HepG2 (cell line): ENCODE measurements around the gene CDK10. TPM values are rescaled to one million over a fixed set of nuclear protein-coding genes. Genes with fewer than 3 reads are reported as not detected.
A peak's percentile ranks its signal among the peaks of the same experiment; 100 is the strongest.

Source experiments
- ATAC-seq: fragments of 200-7000 bp; cut with Tn5 transposase; 3 replicates; pipeline ENCODE4 v1.9.1; 2020; ENCODE audit warnings: mild to moderate bottlenecking, moderate library complexity
- BruUV-seq: library from RNA; stranded (reverse); fragments of 400-500 nt; replicated peaks from 2 replicates; lab custom pipeline; 2021; lab: Mats Ljungman, UMichigan
- CTCF ChIA-PET: fragments of 300-600 bp; formaldehyde crosslinking; extraction: SDS; loops from one replicate; lab custom pipeline; 2021; ENCODE audit warnings: low total read pairs, inconsistent platforms, low intra/inter-chr PET ratio; lab: Yijun Ruan, JAX
- POLR2A ChIA-PET: fragments of 350-600 bp; sonication (Branson Sonifier 250); formaldehyde crosslinking; loops from one replicate; lab custom pipeline; 2020; ENCODE audit warnings: antibody characterized with exemption, inconsistent platforms; lab: Yijun Ruan, JAX
- DNase-seq: peaks from one replicate; pipeline ENCODE4 v3.0.0-alpha.2; 2015; ENCODE audit warnings: low spot score
- FAIRE-seq: peaks from 3 replicates; lab custom pipeline; 2011; peaks lifted over from hg19 to GRCh38; lab: Jason Lieb, UNC
- H2AFZ ChIP-seq: one replicate; pipeline ENCODE4 v1.6.1; 2011; ENCODE audit warnings: low read length, inconsistent platforms
- H3K27ac ChIP-seq: fragments of 300-600 bp; 3 replicates; pipeline ENCODE4 v1.8.0; 2011; ENCODE audit warnings: mixed run types, mild to moderate bottlenecking, mixed read lengths, low read length, inconsistent platforms; ENCODE audit not compliant: insufficient read depth; ENCODE audit errors: extremely low read length
- H3K27me3 ChIP-seq, 2 experiments: fragments of 200-600 bp in 1 of 2; 2 replicates in 1 of 2; 3 replicates in 1 of 2; pipeline versions ENCODE4 v1.6.0 to v1.8.0; 2011; ENCODE audit warnings: low read length in 2 of 2, mild to moderate bottlenecking in 2 of 2, moderate library complexity in 2 of 2, inconsistent platforms in 1 of 2; ENCODE audit not compliant: insufficient read depth in 2 of 2, control insufficient read depth in 1 of 2
- H3K36me3 ChIP-seq, 2 experiments: fragments of 200-600 bp in 1 of 2; replicated peaks in 1 of 2; 2 replicates in 1 of 2; 3 replicates in 1 of 2; pipeline versions ENCODE4 v1.5.1 to v1.8.0; 2011; ENCODE audit warnings: low read length in 2 of 2, inconsistent platforms in 1 of 2; ENCODE audit not compliant: insufficient read depth in 2 of 2, control insufficient read depth in 1 of 2
- H3K4me1 ChIP-seq: 2 replicates; pipeline ENCODE4 v1.5.1; 2012; ENCODE audit warnings: low read length, inconsistent platforms; ENCODE audit not compliant: insufficient read depth
- H3K4me2 ChIP-seq: 2 replicates; pipeline ENCODE4 v1.6.0; 2011; ENCODE audit warnings: low read depth, low read length, inconsistent platforms
- H3K4me3 ChIP-seq, 3 experiments: fragments of 200-600 bp in 1 of 3; sonication (generic), shearing (Covaris generic) in 1 of 3; replicated peaks in 1 of 3; 2 replicates each; pipeline ENCODE4 v1.5.1; 2011 to 2016; ENCODE audit warnings: low read length in 3 of 3, inconsistent platforms in 2 of 3, low read depth in 2 of 3, mild to moderate bottlenecking in 2 of 3, control low read depth in 1 of 3, mixed read lengths in 1 of 3; ENCODE audit not compliant: insufficient read depth in 1 of 3
- H3K79me2 ChIP-seq: one replicate; pipeline ENCODE4 v1.6.1; 2011; ENCODE audit warnings: low read length, inconsistent platforms; ENCODE audit not compliant: insufficient read depth
- H3K9ac ChIP-seq: 2 replicates; pipeline ENCODE4 v1.6.0; 2011; ENCODE audit warnings: mild to moderate bottlenecking, low read depth, low read length, inconsistent platforms; ENCODE audit not compliant: insufficient read depth
- H3K9me3 ChIP-seq: 2 replicates; pipeline ENCODE4 v1.5.1; 2012; ENCODE audit warnings: mild to moderate bottlenecking, low read length
- H4K20me1 ChIP-seq: 2 replicates; pipeline ENCODE4 v1.6.0; 2011; ENCODE audit warnings: inconsistent platforms, mild to moderate bottlenecking, low read length, moderate library complexity; ENCODE audit not compliant: insufficient read depth
- AGO1 ChIP-seq: fragments of 200-400 bp; formaldehyde crosslinking; IDR thresholded peaks from 2 replicates; pipeline ENCODE4 v1.6.1; 2017; ENCODE audit warnings: mild to moderate bottlenecking, low read depth, low read length, moderate library complexity; ENCODE audit not compliant: poor library complexity, severe bottlenecking
- AGO2 ChIP-seq: fragments of 200-400 bp; formaldehyde crosslinking; optimal IDR thresholded peaks from 2 replicates; pipeline ENCODE3; 2017; ENCODE audit warnings: mild to moderate bottlenecking, low read depth, low read length, moderate library complexity
- ARID3A ChIP-seq: IDR thresholded peaks from 2 replicates; pipeline ENCODE4 v1.6.1; 2012; ENCODE audit warnings: low read depth, low read length, improper control_type of control experiment
- CENPT ChIP-seq: sonication (generic); formaldehyde crosslinking; IDR thresholded peaks from 2 replicates; pipeline ENCODE4 v1.8.0; 2022; ENCODE audit warnings: low read depth, mild to moderate bottlenecking, moderate library complexity, missing genetic modification reagents
- FOSL2 ChIP-seq: sonication (generic); formaldehyde crosslinking; IDR thresholded peaks from 2 replicates; pipeline ENCODE4 v1.4.0; 2020; ENCODE audit warnings: missing genetic modification reagents
- FOXO4 ChIP-seq: sonication (generic); formaldehyde crosslinking; conservative IDR thresholded peaks from 2 replicates; pipeline ENCODE4 v1.8.1; 2023; ENCODE audit warnings: missing genetic modification reagents
- MBNL3 ChIP-seq: fragments of 250-450 bp; sonication (Bioruptor Pico); conservative IDR thresholded peaks from 2 replicates; pipeline ENCODE4 v1.8.0; 2022; ENCODE audit warnings: mild to moderate bottlenecking, inconsistent platforms
- NCOR1 ChIP-seq: fragments of 200-600 bp; sonication (generic); IDR thresholded peaks from 2 replicates; pipeline ENCODE4 v1.7.0; 2017; ENCODE audit warnings: antibody characterized with exemption, low read length, borderline replicate concordance
- PCBP2 ChIP-seq: fragments of 200-400 bp; formaldehyde crosslinking; optimal IDR thresholded peaks from 2 replicates; pipeline ENCODE3; 2018; ENCODE audit warnings: low read length, low read depth; ENCODE audit not compliant: poor library complexity, severe bottlenecking
- POLR2AphosphoS5 ChIP-seq: IDR thresholded peaks from 2 replicates; pipeline ENCODE4 v1.6.1; 2012; ENCODE audit warnings: low read depth, low read length
- RBAK ChIP-seq: sonication (generic); formaldehyde crosslinking; IDR thresholded peaks from 2 replicates; pipeline ENCODE4 v1.5.1; 2020; ENCODE audit warnings: mild to moderate bottlenecking, missing genetic modification reagents
- RBM22 ChIP-seq: fragments of 200-400 bp; formaldehyde crosslinking; optimal IDR thresholded peaks from 2 replicates; pipeline ENCODE3; 2017; ENCODE audit warnings: mild to moderate bottlenecking, low read length, moderate library complexity
- RXRA ChIP-seq: sonication (generic); formaldehyde crosslinking; IDR thresholded peaks from 2 replicates; pipeline ENCODE4 v1.5.1; 2020; ENCODE audit warnings: missing genetic modification reagents
- ZNF20 ChIP-seq: sonication (generic); formaldehyde crosslinking; IDR thresholded peaks from 2 replicates; pipeline ENCODE4 v1.4.0; 2020; ENCODE audit warnings: mild to moderate bottlenecking, moderate library complexity, missing genetic modification reagents
- ZNF558 ChIP-seq: sonication (generic); formaldehyde crosslinking; IDR thresholded peaks from 2 replicates; pipeline ENCODE4 v1.9.0; 2022; ENCODE audit warnings: mild to moderate bottlenecking, missing genetic modification reagents, borderline replicate concordance
- ZNF619 ChIP-seq: sonication (generic); formaldehyde crosslinking; IDR thresholded peaks from 2 replicates; pipeline ENCODE4 v1.4.0; 2020; ENCODE audit warnings: mild to moderate bottlenecking, missing genetic modification reagents
- ZNF660 ChIP-seq: sonication (generic); formaldehyde crosslinking; IDR thresholded peaks from 2 replicates; pipeline ENCODE4 v1.5.1; 2020; ENCODE audit warnings: mild to moderate bottlenecking, low read depth, missing genetic modification reagents, borderline replicate concordance
- ZNF740 ChIP-seq: sonication (generic); formaldehyde crosslinking; IDR thresholded peaks from 2 replicates; pipeline ENCODE4 v1.4.0; 2020; ENCODE audit warnings: missing genetic modification reagents
- WGBS: methylation state at CpG from one replicate; pipeline ENCODE4 v1.1.6; 2017; ENCODE audit warnings: low lambda C conversion rate; 5-methylcytosine and 5-hydroxymethylcytosine counted together
- in situ Hi-C: cut with HindIII; loops from 2 replicates; pipeline ENCODE4 v1.10.0; 2017; ENCODE audit warnings: low pct_unique_long_range_greater_than_20kb; ENCODE audit not compliant: extremely low pct_ligation_motif_present
- intact Hi-C: fragments of 100-400 bp; cut with micrococcal nuclease; formaldehyde crosslinking; loops from one replicate; pipeline ENCODE4 v1.10.0; 2022; ENCODE audit not compliant: unreplicated experiment
- polyA plus RNA-seq, 8 experiments: library from polyadenylated mRNA; depleted of rRNA in 3 of 8; stranded (reverse) in 7 of 8; unstranded in 1 of 8; fragments of >200 nt; fragmentation: Illumina TruSeq in 4 of 8; extraction: Trizol in 4 of 8; gene quantifications; 2 replicates each; pipeline versions ENCODE4 v1.2.1 to v1.2.3, GENCODE V29; 2011 to 2016; ENCODE audit warnings: low read depth in 4 of 8, missing spikeins in 1 of 8, mixed read lengths in 1 of 8; ENCODE audit not compliant: insufficient read depth in 1 of 8
- total RNA-seq, 5 experiments: library from RNA; depleted of rRNA; stranded (reverse); fragments of >200 nt; fragmentation: Illumina TruSeq; extraction: Trizol; gene quantifications; 2 replicates each; pipeline ENCODE4 v1.2.3, GENCODE V29; 2016; ENCODE audit warnings: low read depth in 1 of 5
- TF ChIP-seq, protein P1 (sequence below): sonication (generic); formaldehyde crosslinking; conservative IDR thresholded peaks from 2 replicates; pipeline ENCODE4 v1.8.0; 2022; ENCODE audit warnings: low read depth, missing genetic modification reagents

The CDK10 gene
- total and polyA plus RNA-seq, 2 of the 13 experiments (the other 11 are each of a cell fraction or from before 2014, with no cell fraction given) = 2.5 to 3.9 TPM

DNA sequence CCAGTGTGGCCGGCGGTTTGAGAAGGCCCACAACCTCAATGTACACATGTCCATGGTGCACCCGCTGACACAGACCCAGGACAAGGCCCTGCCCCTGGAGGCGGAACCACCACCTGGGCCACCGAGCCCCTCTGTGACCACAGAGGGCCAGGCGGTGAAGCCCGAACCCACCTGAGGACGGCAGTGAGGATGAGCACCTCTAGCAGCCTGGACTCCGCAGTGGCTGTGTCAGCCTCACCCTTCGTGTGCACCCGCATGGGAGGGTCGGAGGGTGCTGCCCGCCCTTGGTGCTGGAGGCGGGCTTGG lies 51.5 kb downstream of the CDK10 start (continued):
- TF ChIP-seq PCBP2 (no peak), ZNF20 (CRISPR knock-in tag) (no peak), AGO2 (peak; percentile 95), RBM22 (peak; percentile 33), AGO1 (peak; percentile 41), RXRA (CRISPR knock-in tag) (0 out of 2 replicates have a peak, but pooled peaks have one; percentile 36), CENPT (CRISPR knock-in tag) (no peak), POLR2AphosphoS5 (peak; percentile 27; the same call in 1 of the 2 replicates), FOSL2 (CRISPR knock-in tag) (no peak), ZNF619 (CRISPR knock-in tag) (no peak), ZNF660 (CRISPR knock-in tag) (no peak)
- TF ChIP-seq, protein P1, sequence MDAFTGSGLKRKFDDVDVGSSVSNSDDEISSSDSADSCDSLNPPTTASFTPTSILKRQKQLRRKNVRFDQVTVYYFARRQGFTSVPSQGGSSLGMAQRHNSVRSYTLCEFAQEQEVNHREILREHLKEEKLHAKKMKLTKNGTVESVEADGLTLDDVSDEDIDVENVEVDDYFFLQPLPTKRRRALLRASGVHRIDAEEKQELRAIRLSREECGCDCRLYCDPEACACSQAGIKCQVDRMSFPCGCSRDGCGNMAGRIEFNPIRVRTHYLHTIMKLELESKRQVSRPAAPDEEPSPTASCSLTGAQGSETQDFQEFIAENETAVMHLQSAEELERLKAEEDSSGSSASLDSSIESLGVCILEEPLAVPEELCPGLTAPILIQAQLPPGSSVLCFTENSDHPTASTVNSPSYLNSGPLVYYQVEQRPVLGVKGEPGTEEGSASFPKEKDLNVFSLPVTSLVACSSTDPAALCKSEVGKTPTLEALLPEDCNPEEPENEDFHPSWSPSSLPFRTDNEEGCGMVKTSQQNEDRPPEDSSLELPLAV (CRISPR knock-in tag) = no peak

DNA sequence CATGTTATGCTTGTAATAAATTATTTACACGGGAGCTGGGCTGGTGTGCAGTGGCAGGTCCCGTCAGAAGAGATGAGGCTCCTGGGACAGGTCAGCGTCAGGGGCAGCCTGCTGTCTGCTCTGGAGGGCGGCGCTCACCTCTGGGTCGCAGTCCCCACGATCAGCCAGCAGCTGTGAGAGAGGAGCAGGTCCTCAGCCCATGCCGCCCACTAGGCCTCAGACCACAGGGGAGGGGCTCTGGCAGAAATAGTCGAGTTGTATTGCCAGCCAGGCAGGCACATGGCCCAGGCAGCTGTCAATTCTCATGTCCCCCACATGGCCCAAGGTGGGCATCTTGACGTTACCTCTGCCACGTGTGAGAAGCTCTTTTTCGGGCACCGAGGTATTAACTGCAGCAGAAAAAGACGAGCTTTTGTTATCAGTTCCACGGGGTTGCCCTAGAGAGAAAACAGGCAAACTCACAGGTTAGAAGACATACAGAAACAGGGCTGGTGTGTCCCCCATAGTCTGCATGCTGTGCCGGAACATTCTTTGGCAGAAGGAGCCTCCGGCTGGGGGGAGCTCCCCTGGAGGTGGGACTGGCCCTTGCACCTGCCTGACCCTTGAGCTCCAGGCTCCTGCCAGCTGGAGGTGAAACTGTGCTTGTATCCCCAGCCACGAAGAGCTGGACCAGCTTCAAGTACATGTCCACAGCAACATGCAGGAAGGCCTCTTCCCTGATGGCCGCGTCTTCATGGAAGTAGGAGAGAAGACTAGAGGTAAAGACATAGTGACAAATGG lies 52.2 kb downstream of the CDK10 start:
- no peak for DNase-seq
- FAIRE-seq = no peak
- intact Hi-C loops (no loop called here), in situ Hi-C loops (no loop called here)
- H3K4me1 ChIP-seq = no peaks in the 10 kb centered on the region
- no peaks in the 10 kb centered on the region for H3K9me3 ChIP-seq
- ChIA-PET CTCF (no interaction called here), POLR2A (interaction anchor here (1.0 to 2.0 kb wide), 2 partner anchors 33 to 39 kb away, joined by 4 read pairs; no protein-coding TSS in a partner anchor)
- H4K20me1 ChIP-seq = no peaks in the 10 kb centered on the region
- H3K4me2 ChIP-seq = no peak overlapping the region
- H3K79me2 ChIP-seq = no peaks in the 10 kb centered on the region
- H3K4me3 ChIP-seq = no peak overlapping the region
- peaks cover 45 to 91% of the 10 kb centered on the region in 2 experiments for H3K36me3 ChIP-seq
- TSS peak; percentile 34 for BruUV-seq
- WGBS = 94% methylated on average over 19 of the region's 20 CpGs
- H3K9ac ChIP-seq = no peak overlapping the region
- H3K27ac ChIP-seq = no peak overlapping the region
- peak; percentile 36 for ATAC-seq
- H2AFZ ChIP-seq = no peak overlapping the region
- H3K27me3 ChIP-seq = no peaks in the 10 kb centered on the region
- TF ChIP-seq FOXO4 = 0 out of 2 replicates have a peak, but pooled peaks have one; percentile 20
- no peak for TF ChIP-seq ZNF558 (CRISPR knock-in tag)
- no peak for TF ChIP-seq RBAK (CRISPR knock-in tag)
- TF ChIP-seq ARID3A = no peak
- no peak for TF ChIP-seq NCOR1
- TF ChIP-seq RBM22 = peak; percentile 9
- TF ChIP-seq MBNL3 (CRISPR knock-in tag) = no peak
- no peak for TF ChIP-seq ZNF740 (CRISPR knock-in tag)
